ENCODE measurements around the gene NTM. TPM values are rescaled to one million over a fixed set of nuclear protein-coding genes. Genes with fewer than 3 reads are reported as not detected.

Gene NTM
- total RNA-seq, 1 experiment from 2014 or later, result not detected

GRCh38 chr11:131409345-131409744, 38.9 kb downstream of the NTM start:
- Histone ChIP-seq H3K4me3 (replicated peaks in 1 of 2; ENCODE audit: low read depth in 1 of 2, low read length in 2 of 2) (no peak overlapping the region), H3K36me3 (ENCODE audit: control insufficient read depth in 1 of 2, insufficient read depth in 2 of 2, low read length in 2 of 2) (no peaks in the 10 kb centered on the region), H3K27ac (ENCODE audit: low read depth, low read length) (no peak overlapping the region), H4K20me1 (ENCODE audit: insufficient read depth) (no peaks in the 10 kb centered on the region), H3K27me3 (ENCODE audit: insufficient read depth, low read length) (no peaks in the 10 kb centered on the region), H3K4me1 (ENCODE audit: control insufficient read depth in 1 of 2, insufficient read depth in 2 of 2, low read length in 2 of 2) (no peaks in the 10 kb centered on the region), H3K9me3 (ENCODE audit: control insufficient read depth in 1 of 2, insufficient read depth in 1 of 2, low read depth in 1 of 2, low read length in 2 of 2) (peaks cover 0 to 9% of the 10 kb centered on the region in 2 experiments; a peak in 2 of 4 replicates), H2AFZ (ENCODE audit: low read depth, low read length, poor library complexity, severe bottlenecking) (no peak overlapping the region), H3K79me2 (ENCODE audit: insufficient read depth, low read length) (no peaks in the 10 kb centered on the region), H3K4me2 (ENCODE audit: low read length) (no peak overlapping the region), H3K9ac (ENCODE audit: low read length) (no peak overlapping the region), H3K9me2 (ENCODE audit: insufficient read depth) (no peaks in the 10 kb centered on the region)
- TF ChIP-seq EZH2 (IDR thresholded peaks at IDR 0.05) (no peak), SP1 (IDR thresholded peaks at IDR 0.05; ENCODE audit: low read depth) (no peak), YY1 (IDR thresholded peaks at IDR 0.05; ENCODE audit: extremely low read depth, insufficient replicate concordance, low read depth, low read length) (no peak), JUND (IDR thresholded peaks at IDR 0.05) (no peak), CEBPB (IDR thresholded peaks at IDR 0.05; ENCODE audit: low read depth) (no peak)
- intact Hi-C loops (cut with micrococcal nuclease), result loop anchor here (5.0 kb wide), 1 partner anchor 103 kb away; no protein-coding TSS in a partner anchor
- ChIA-PET RAD21 (ENCODE audit: low non-redundant PET in 1 of 2, low total read pairs in 2 of 2, uncharacterized antibody in 2 of 2, unreplicated experiment in 2 of 2) (no interaction called here), POLR2A (no interaction called here), CTCF (no interaction called here)
- DNase-seq (ENCODE audit: low read depth, low spot score) (no peak), ATAC-seq (no peak)
- no TSS peak for BruUV-seq (replicated peaks)

- intact Hi-C loops (cut with micrococcal nuclease), result no loop called here
- no peaks in the 10 kb centered on the region for H3K9me2 ChIP-seq (ENCODE audit: insufficient read depth)
- no peak overlapping the region for H3K4me2 ChIP-seq (ENCODE audit: low read length)
- no peak overlapping the region for H2AFZ ChIP-seq (ENCODE audit: low read depth, low read length, poor library complexity, severe bottlenecking)
- H3K79me2 ChIP-seq (ENCODE audit: insufficient read depth, low read length), result no peaks in the 10 kb centered on the region
- no peaks in the 10 kb centered on the region for H4K20me1 ChIP-seq (ENCODE audit: insufficient read depth)
- H3K4me3 ChIP-seq (replicated peaks in 1 of 2; ENCODE audit: low read depth in 1 of 2, low read length in 2 of 2), result no peak overlapping the region
- ATAC-seq (no peak), DNase-seq (ENCODE audit: low read depth, low spot score) (no peak)
- no peak overlapping the region for H3K27ac ChIP-seq (ENCODE audit: low read depth, low read length)
- no peak for TF ChIP-seq TCF7L2 (IDR thresholded peaks at IDR 0.05; ENCODE audit: borderline replicate concordance, extremely low read depth, insufficient read depth, insufficient read length)
- no peak for TF ChIP-seq ZNF274 (IDR thresholded peaks at IDR 0.05; ENCODE audit: low read depth, low read length)
- no peak for TF ChIP-seq CEBPB (IDR thresholded peaks at IDR 0.05; ENCODE audit: low read depth)
- TF ChIP-seq ELF1 (IDR thresholded peaks at IDR 0.05; ENCODE audit: borderline replicate concordance, low read depth), result no peak
- no peak for TF ChIP-seq ZFX (IDR thresholded peaks at IDR 0.05)
- no peak for TF ChIP-seq FOSL1 (IDR thresholded peaks at IDR 0.05; ENCODE audit: low read depth)
- no peak for TF ChIP-seq SRF (IDR thresholded peaks at IDR 0.05; ENCODE audit: low read depth)
- TF ChIP-seq CTCF (IDR thresholded peaks at IDR 0.05 in 2 of 3, conservative IDR thresholded peaks at IDR 0.05 in 1 of 3; ENCODE audit: borderline replicate concordance in 1 of 3, insufficient read depth in 1 of 3, low read depth in 2 of 3, low read length in 2 of 3), result no peak
- no peak for TF ChIP-seq YY1 (IDR thresholded peaks at IDR 0.05; ENCODE audit: extremely low read depth, insufficient replicate concordance, low read depth, low read length)
- TF ChIP-seq, protein P1, sequence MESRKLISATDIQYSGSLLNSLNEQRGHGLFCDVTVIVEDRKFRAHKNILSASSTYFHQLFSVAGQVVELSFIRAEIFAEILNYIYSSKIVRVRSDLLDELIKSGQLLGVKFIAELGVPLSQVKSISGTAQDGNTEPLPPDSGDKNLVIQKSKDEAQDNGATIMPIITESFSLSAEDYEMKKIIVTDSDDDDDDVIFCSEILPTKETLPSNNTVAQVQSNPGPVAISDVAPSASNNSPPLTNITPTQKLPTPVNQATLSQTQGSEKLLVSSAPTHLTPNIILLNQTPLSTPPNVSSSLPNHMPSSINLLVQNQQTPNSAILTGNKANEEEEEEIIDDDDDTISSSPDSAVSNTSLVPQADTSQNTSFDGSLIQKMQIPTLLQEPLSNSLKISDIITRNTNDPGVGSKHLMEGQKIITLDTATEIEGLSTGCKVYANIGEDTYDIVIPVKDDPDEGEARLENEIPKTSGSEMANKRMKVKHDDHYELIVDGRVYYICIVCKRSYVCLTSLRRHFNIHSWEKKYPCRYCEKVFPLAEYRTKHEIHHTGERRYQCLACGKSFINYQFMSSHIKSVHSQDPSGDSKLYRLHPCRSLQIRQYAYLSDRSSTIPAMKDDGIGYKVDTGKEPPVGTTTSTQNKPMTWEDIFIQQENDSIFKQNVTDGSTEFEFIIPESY (IDR thresholded peaks at IDR 0.05; ENCODE audit: extremely low read depth, insufficient replicate concordance, low read length), result no peak
- TF ChIP-seq JUND (IDR thresholded peaks at IDR 0.05), result no peak
- no peak overlapping the region for H3K9ac ChIP-seq (ENCODE audit: low read length)
- ChIA-PET RAD21 (ENCODE audit: low non-redundant PET in 1 of 2, low total read pairs in 2 of 2, uncharacterized antibody in 2 of 2, unreplicated experiment in 2 of 2) (no interaction called here), POLR2A (no interaction called here), CTCF (no interaction called here)
- no peaks in the 10 kb centered on the region for H3K36me3 ChIP-seq (ENCODE audit: control insufficient read depth in 1 of 2, insufficient read depth in 2 of 2, low read length in 2 of 2)
- H3K4me1 ChIP-seq (ENCODE audit: control insufficient read depth in 1 of 2, insufficient read depth in 2 of 2, low read length in 2 of 2), result no peaks in the 10 kb centered on the region
- no TSS peak for BruUV-seq (replicated peaks)
- H3K9me3 ChIP-seq (ENCODE audit: control insufficient read depth in 1 of 2, insufficient read depth in 1 of 2, low read depth in 1 of 2, low read length in 2 of 2), result peaks cover 0 to 10% of the 10 kb centered on the region in 2 experiments; a peak in 1 of 4 replicates
- H3K27me3 ChIP-seq (ENCODE audit: insufficient read depth, low read length), result no peaks in the 10 kb centered on the region
Observed at GRCh38 chr11:131411636-131412035, 41.2 kb downstream of the NTM start.

Data from HCT116 (cell line).